OCI-M1 (cell line): ENCODE measurements around the gene SYT7.

ENCODE experiments used
- DNase-seq: peaks from one replicate; lab custom pipeline; 2025; lab: John Stamatoyannopoulos, UW

SYT7 gene

GRCh38 chr11:61554172-61554988, 26.5 kb downstream of the SYT7 start:
- no peak for DNase-seq

- DNase-seq: no peak
Observed at GRCh38 chr11:61553373-61554171, 27.3 kb downstream of the SYT7 start.

- no peak for DNase-seq
Observed at GRCh38 chr11:61552108-61552635, 28.7 kb downstream of the SYT7 start.

GRCh38 chr11:61551634-61552033, 29.2 kb downstream of the SYT7 start:
- no peak for DNase-seq

GRCh38 chr11:61550665-61551227, 30.1 kb downstream of the SYT7 start:
- DNase-seq: no peak

GRCh38 chr11:61549662-61550568, 31.0 kb downstream of the SYT7 start:
- DNase-seq: no peak

GRCh38 chr11:61549177-61549576, 31.7 kb downstream of the SYT7 start:
- no peak for DNase-seq

- DNase-seq: no peak
Observed at GRCh38 chr11:61547246-61547645, 33.6 kb downstream of the SYT7 start.

GRCh38 chr11:61546663-61547062, 34.2 kb downstream of the SYT7 start:
- DNase-seq: no peak

GRCh38 chr11:61545921-61546320, 35.0 kb downstream of the SYT7 start:
- no peak for DNase-seq

- peak; percentile 11 for DNase-seq
Observed at GRCh38 chr11:61545341-61545740, 35.5 kb downstream of the SYT7 start.

- no peak for DNase-seq
Observed at GRCh38 chr11:61544466-61544865, 36.4 kb downstream of the SYT7 start.

- no peak for DNase-seq
Observed at GRCh38 chr11:61543606-61544306, 37.1 kb downstream of the SYT7 start.

GRCh38 chr11:61542705-61543104, 38.2 kb downstream of the SYT7 start:
- no peak for DNase-seq

GRCh38 chr11:61542024-61542461, 38.8 kb downstream of the SYT7 start:
- no peak for DNase-seq

GRCh38 chr11:61541598-61541997, 39.3 kb downstream of the SYT7 start:
- peak; percentile 74 for DNase-seq

GRCh38 chr11:61540528-61540927, 40.3 kb downstream of the SYT7 start:
- DNase-seq: no peak

- no peak for DNase-seq
Observed at GRCh38 chr11:61539831-61540357, 41.0 kb downstream of the SYT7 start.

GRCh38 chr11:61539006-61539405, 41.9 kb downstream of the SYT7 start:
- DNase-seq: no peak

GRCh38 chr11:61538636-61538961, 42.3 kb downstream of the SYT7 start:
- no peak for DNase-seq

- DNase-seq: no peak
Observed at GRCh38 chr11:61537326-61537725, 43.5 kb downstream of the SYT7 start.
